ENCODE measurements around the gene LGR6. TPM values are rescaled to one million over a fixed set of nuclear protein-coding genes. Genes with fewer than 3 reads are reported as not detected.

The LGR6 gene
- total RNA-seq, 1 donor from 2014 or later = 3.1 TPM

- no peaks in the 10 kb centered on the region for H3K36me3 Mint-ChIP-seq
- peaks cover 16% of the 10 kb centered on the region for H3K4me1 Mint-ChIP-seq
Observed at GRCh38 chr1:202230061-202230938, 36.7 kb downstream of the LGR6 start.

GRCh38 chr1:202230939-202231645 lies 37.5 kb downstream of the LGR6 start:
- H3K27ac Mint-ChIP-seq = no peak overlapping the region
- no peaks in the 10 kb centered on the region for H3K36me3 Mint-ChIP-seq
- DNase-seq (ENCODE audit: low spot score in 2 of 2, unreplicated experiment in 2 of 2) = no peak
- peaks cover 24% of the 10 kb centered on the region for H3K4me1 Mint-ChIP-seq
- TF ChIP-seq CTCF (IDR thresholded peaks at IDR 0.05; ENCODE audit: unreplicated experiment) = no peak
- H3K9me3 Mint-ChIP-seq = no peaks in the 10 kb centered on the region
- H3K27me3 Mint-ChIP-seq (ENCODE audit: low read depth) = peaks cover 5% of the 10 kb centered on the region
- H3K4me3 Mint-ChIP-seq = no peak overlapping the region

More at GRCh38 chr1:202230061-202230938, 36.7 kb downstream of the LGR6 start:
- no peak for TF ChIP-seq CTCF (IDR thresholded peaks at IDR 0.05; ENCODE audit: unreplicated experiment)
- DNase-seq (ENCODE audit: low spot score in 2 of 2, unreplicated experiment in 2 of 2) = no peak
- Mint-ChIP-seq H3K27ac (no peak overlapping the region), H3K27me3 (ENCODE audit: low read depth) (peaks cover under 1% of the 10 kb centered on the region), H3K4me3 (no peak overlapping the region), H3K9me3 (no peaks in the 10 kb centered on the region)

GRCh38 chr1:202233171-202233570 lies 39.6 kb downstream of the LGR6 start:
- no peak for DNase-seq (ENCODE audit: low spot score in 2 of 2, unreplicated experiment in 2 of 2)
- no peak for TF ChIP-seq CTCF (IDR thresholded peaks at IDR 0.05; ENCODE audit: unreplicated experiment)
- Mint-ChIP-seq H3K36me3 (no peaks in the 10 kb centered on the region), H3K27me3 (ENCODE audit: low read depth) (peaks cover 10% of the 10 kb centered on the region), H3K4me3 (no peak overlapping the region), H3K4me1 (peaks cover 35% of the 10 kb centered on the region), H3K27ac (no peak overlapping the region), H3K9me3 (no peaks in the 10 kb centered on the region)

GRCh38 chr1:202233804-202234203 lies 40.2 kb downstream of the LGR6 start:
- peaks cover 35% of the 10 kb centered on the region for H3K4me1 Mint-ChIP-seq
- DNase-seq (ENCODE audit: low spot score in 2 of 2, unreplicated experiment in 2 of 2) = no peak

More at GRCh38 chr1:202233804-202234203, 40.2 kb downstream of the LGR6 start:
- no peak for TF ChIP-seq CTCF (IDR thresholded peaks at IDR 0.05; ENCODE audit: unreplicated experiment)
- Mint-ChIP-seq H3K4me3 (no peak overlapping the region), H3K27ac (no peak overlapping the region), H3K36me3 (no peaks in the 10 kb centered on the region), H3K27me3 (ENCODE audit: low read depth) (peaks cover 10% of the 10 kb centered on the region), H3K9me3 (no peaks in the 10 kb centered on the region)

Measured in mesothelial cell of epicardium (in vitro differentiated cells).